Pancreas (tissue), 10 donors: ENCODE results near the gene PHYH. TPM values are rescaled to one million over a fixed set of nuclear protein-coding genes. Genes with fewer than 3 reads are reported as not detected.

Source experiments
- ATAC-seq, 4 donors: fragments of 200-7000 bp; cut with Tn5 transposase; one replicate each; pipeline versions ENCODE4 v1.8.0 to v1.9.1; 2020; ENCODE audit warnings: mild to moderate bottlenecking in 4 of 4, moderate library complexity in 4 of 4
- DNase-seq, 6 donors: peaks; one replicate each; pipeline ENCODE4 v3.0.0-alpha.2; 2020
- FAIRE-seq: peaks from 2 replicates; lab custom pipeline; 2012; peaks lifted over from hg19 to GRCh38; lab: Jason Lieb, UNC
- H3K27ac ChIP-seq, 4 donors: fragments of 200-600 bp; sonication (generic); 1 replicate in 3 of 4; 2 replicates in 1 of 4; pipeline versions ENCODE4 v1.5.0 to v1.8.0; 2020
- H3K27me3 ChIP-seq, 4 donors: fragments of 200-600 bp; one replicate each; pipeline ENCODE4 v1.8.0; 2021
- H3K36me3 ChIP-seq, 3 donors: fragments of 200-600 bp; sonication (generic) in 1 of 3; one replicate each; pipeline versions ENCODE4 v1.5.0 to v1.8.0; 2020 to 2021
- H3K4me1 ChIP-seq, 3 donors: fragments of 200-600 bp; one replicate each; pipeline ENCODE4 v1.8.0; 2021
- H3K4me3 ChIP-seq, 4 donors: fragments of 200-600 bp; sonication (generic) in 2 of 4; one replicate each; pipeline versions ENCODE4 v1.5.0 to v1.8.0; 2020 to 2021
- H3K9me3 ChIP-seq, 4 donors: fragments of 200-600 bp; one replicate each; pipeline ENCODE4 v1.8.0; 2021
- WGBS, 2 donors: extraction: QIAGEN DNeasy Blood & Tissue Kit; methylation state at CpG; one replicate each; pipeline ENCODE4 v1.1.7; 2013; 5-methylcytosine and 5-hydroxymethylcytosine counted together
- intact Hi-C, 3 donors: fragments of 100-400 bp; cut with DNase I; formaldehyde crosslinking; loops; one replicate each; pipeline versions ENCODE4 v1.11.1 to v1.14.2; 2022
- polyA plus RNA-seq, 2 donors: library from polyadenylated mRNA; stranded (reverse); fragments of 200-250 nt; gene quantifications; one replicate each; pipeline ENCODE4 v1.2.3, GENCODE V29; 2013
- total RNA-seq, 6 donors: library from RNA; stranded (reverse); fragmentation: NEBNext Ultra II Directional in 4 of 6; extraction: Animal tissue kit (Norgen Biotek cat#: 25700) in 4 of 6; gene quantifications; one replicate each; pipeline versions ENCODE4 v1.2.1 to v1.2.4, GENCODE V29; 2021 to 2023
- TF ChIP-seq, protein P1 (sequence below), 4 donors: fragments of 200-600 bp; sonication (generic) in 3 of 4; IDR thresholded peaks; one replicate each; pipeline versions ENCODE4 v1.5.0 to v1.8.0; 2021; ENCODE audit warnings: antibody characterized with exemption in 4 of 4
- donor health status: healthy with polysubstance abuse.
- donor health status: DM: no; HTN: no; CAD: no; lungs with moderate emphysema.
- donor health status: DM: no; HTN: no; CAD: no.
- donor health status: control.
- donor health status: control.
- donor health status: Bipolar disorder and iron deficiency.
- donor health status: DM: yes; HTN: yes; CAD: no.
- donor health status: DM: no; HTN: no; CAD: no.
- donor health status: DM: no; HTN: no; CAD: no.
- donor health status: DM: yes; HTN: yes; CAD: no.

Gene PHYH
- total and polyA plus RNA-seq, 8 donors = 13.4 to 32.0 (median 19.3) TPM

DNA sequence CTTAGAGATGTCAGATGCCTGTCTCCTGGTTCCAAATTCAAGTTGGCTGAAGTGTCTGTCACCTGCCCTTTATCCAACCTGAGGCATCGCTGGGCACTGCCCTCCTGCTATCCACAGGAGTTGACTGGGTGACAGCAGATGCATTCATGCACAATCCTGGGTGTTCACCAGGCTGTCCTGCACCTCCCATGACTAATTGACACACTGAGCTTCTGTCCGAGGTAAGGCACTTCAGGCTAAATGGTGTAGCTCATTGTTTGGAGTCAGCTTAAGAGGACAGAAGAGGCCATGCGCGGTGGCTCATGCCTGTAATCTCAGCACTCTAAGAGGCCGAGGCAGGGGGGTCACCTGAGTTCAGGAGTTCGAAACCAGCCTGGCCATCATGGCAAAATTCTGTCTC lies 68.1 kb downstream of the PHYH start:
- no peaks in the 10 kb centered on the region for H3K27me3 ChIP-seq
- ATAC-seq (no peak), FAIRE-seq (no peak), DNase-seq (no peak)
- H3K4me1 ChIP-seq = no peaks in the 10 kb centered on the region
- intact Hi-C loops = no loop called here
- H3K9me3 ChIP-seq = no peaks in the 10 kb centered on the region
- H3K36me3 ChIP-seq = no peaks in the 10 kb centered on the region
- H3K27ac ChIP-seq = no peak overlapping the region
- TF ChIP-seq, protein P1, sequence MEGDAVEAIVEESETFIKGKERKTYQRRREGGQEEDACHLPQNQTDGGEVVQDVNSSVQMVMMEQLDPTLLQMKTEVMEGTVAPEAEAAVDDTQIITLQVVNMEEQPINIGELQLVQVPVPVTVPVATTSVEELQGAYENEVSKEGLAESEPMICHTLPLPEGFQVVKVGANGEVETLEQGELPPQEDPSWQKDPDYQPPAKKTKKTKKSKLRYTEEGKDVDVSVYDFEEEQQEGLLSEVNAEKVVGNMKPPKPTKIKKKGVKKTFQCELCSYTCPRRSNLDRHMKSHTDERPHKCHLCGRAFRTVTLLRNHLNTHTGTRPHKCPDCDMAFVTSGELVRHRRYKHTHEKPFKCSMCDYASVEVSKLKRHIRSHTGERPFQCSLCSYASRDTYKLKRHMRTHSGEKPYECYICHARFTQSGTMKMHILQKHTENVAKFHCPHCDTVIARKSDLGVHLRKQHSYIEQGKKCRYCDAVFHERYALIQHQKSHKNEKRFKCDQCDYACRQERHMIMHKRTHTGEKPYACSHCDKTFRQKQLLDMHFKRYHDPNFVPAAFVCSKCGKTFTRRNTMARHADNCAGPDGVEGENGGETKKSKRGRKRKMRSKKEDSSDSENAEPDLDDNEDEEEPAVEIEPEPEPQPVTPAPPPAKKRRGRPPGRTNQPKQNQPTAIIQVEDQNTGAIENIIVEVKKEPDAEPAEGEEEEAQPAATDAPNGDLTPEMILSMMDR (IDR thresholded peaks at IDR 0.05) = no peak
- H3K4me3 ChIP-seq = no peak overlapping the region
- WGBS, 2 donors = 79 to 81% methylated on average over 6 of the region's 6 CpGs

GRCh38 chr10:13231190-13231589 lies 68.7 kb downstream of the PHYH start:
- no peak overlapping the region for H3K4me3 ChIP-seq
- H3K27me3 ChIP-seq = no peaks in the 10 kb centered on the region
- no peaks in the 10 kb centered on the region for H3K4me1 ChIP-seq
- 61 to 71% methylated on average over 9 of the region's 9 CpGs for WGBS, 2 donors
- FAIRE-seq = no peak
- H3K36me3 ChIP-seq = no peaks in the 10 kb centered on the region
- H3K9me3 ChIP-seq = no peaks in the 10 kb centered on the region
- TF ChIP-seq, protein P1 (IDR thresholded peaks at IDR 0.05) = no peak
- no peak for DNase-seq
- no peak overlapping the region for H3K27ac ChIP-seq
- no peak for ATAC-seq
- intact Hi-C loops = no loop called here

Other genes with a start within 250 kb of the PHYH start
- 10 to 100 TPM; 13.9 to 47.9 (median 24.4) TPM for gene OPTN, start 199.9 kb downstream of the PHYH start, total RNA-seq
- 10 to 100 TPM; 19.4 to 25.0 TPM for gene OPTN, start 199.9 kb downstream of the PHYH start, polyA plus RNA-seq
- under 1 TPM in 5 of 6 donors, not detected in 1; 0.12 to 0.35 (median 0.32) TPM for gene MCM10, start 138.5 kb downstream of the PHYH start, total RNA-seq
- under 1 TPM; 0.05 to 0.15 TPM for gene MCM10, start 138.5 kb downstream of the PHYH start, polyA plus RNA-seq
- gene UCMA, start 65.7 kb downstream of the PHYH start, total RNA-seq = not detected
- not detected for gene UCMA, start 65.7 kb downstream of the PHYH start, polyA plus RNA-seq
- 10 to 100 TPM; 14.4 to 24.6 (median 19.7) TPM for gene SEPHS1, start 48.2 kb upstream of the PHYH start, total RNA-seq
- gene SEPHS1, start 48.2 kb upstream of the PHYH start, polyA plus RNA-seq = 10 to 100 TPM; 14.3 to 21.3 TPM
- 10 to 100 TPM; 11.8 to 22.8 (median 16.2) TPM for gene BEND7, start 228.9 kb upstream of the PHYH start, total RNA-seq
- gene BEND7, start 228.9 kb upstream of the PHYH start, polyA plus RNA-seq = 10 to 100 TPM in 1 of 2 donors, 1 to 10 TPM in 1; 7.3 to 11.2 TPM